Endothelial cell of umbilical vein (primary cell): ENCODE data around the gene GDA. TPM values are rescaled to one million over a fixed set of nuclear protein-coding genes. Genes with fewer than 3 reads are reported as not detected.

ENCODE experiments used
- BruUV-seq: library from RNA; stranded (reverse); fragments of 400-500 nt; replicated peaks from 2 replicates; lab custom pipeline; 2021; lab: Mats Ljungman, UMichigan
- CTCF ChIA-PET: fragments of 300-600, 350-600 bp; sonication (Branson Sonifier 250); formaldehyde crosslinking; loops from one replicate; lab custom pipeline; 2021; ENCODE audit warnings: antibody characterized with exemption, inconsistent platforms; lab: Charles Lee
- POLR2A ChIA-PET: fragments of 300-600, 350-600 bp; sonication (Branson Sonifier 250); formaldehyde crosslinking; loops from one replicate; lab custom pipeline; 2021; ENCODE audit warnings: antibody characterized with exemption, inconsistent platforms; lab: Charles Lee
- DNase-seq: peaks from one replicate; pipeline ENCODE4 v3.0.0-alpha.2; 2011; ENCODE audit warnings: low read depth, low spot score
- FAIRE-seq: peaks from 2 replicates; lab custom pipeline; 2011; peaks lifted over from hg19 to GRCh38; lab: Jason Lieb, UNC
- H2AFZ ChIP-seq: 2 replicates; pipeline ENCODE4 v1.6.0; 2012; ENCODE audit warnings: low read depth, low read length, control low read depth, inconsistent platforms
- H3K27ac ChIP-seq: 2 replicates; pipeline ENCODE4 v1.5.1; 2011; ENCODE audit warnings: low read depth, mild to moderate bottlenecking, control low read depth, low read length, moderate library complexity; ENCODE audit not compliant: insufficient read depth
- H3K27me3 ChIP-seq, 2 experiments: 2 replicates each; pipeline versions ENCODE4 v1.6.0 to v1.6.1; 2011; ENCODE audit warnings: low read length in 2 of 2, mixed read lengths in 1 of 2; ENCODE audit not compliant: control insufficient read depth in 2 of 2, insufficient read depth in 2 of 2
- H3K36me3 ChIP-seq, 2 experiments: 2 replicates in 1 of 2; 3 replicates in 1 of 2; pipeline ENCODE4 v1.5.1; 2011; ENCODE audit warnings: low read length in 2 of 2, mild to moderate bottlenecking in 1 of 2, moderate library complexity in 1 of 2; ENCODE audit not compliant: control insufficient read depth in 2 of 2, insufficient read depth in 2 of 2; ENCODE audit errors: extremely low read depth in 1 of 2
- H3K4me1 ChIP-seq: 3 replicates; pipeline ENCODE4 v1.5.1; 2011; ENCODE audit warnings: mild to moderate bottlenecking, low read length; ENCODE audit not compliant: control insufficient read depth, insufficient read depth; ENCODE audit errors: extremely low read depth
- H3K4me2 ChIP-seq: 2 replicates; pipeline ENCODE4 v1.6.1; 2011; ENCODE audit warnings: low read length, control low read depth, mixed read lengths; ENCODE audit not compliant: insufficient read depth
- H3K4me3 ChIP-seq, 3 experiments: fragments of 200-600 bp in 1 of 3; sonication (generic), shearing (Covaris generic) in 1 of 3; replicated peaks in 1 of 3; 2 replicates each; pipeline ENCODE4 v1.5.1; 2011 to 2016; ENCODE audit warnings: control low read depth in 3 of 3, low read length in 3 of 3, mild to moderate bottlenecking in 2 of 3, inconsistent platforms in 1 of 3, low read depth in 1 of 3, moderate library complexity in 1 of 3; ENCODE audit not compliant: insufficient read depth in 1 of 3
- H3K79me2 ChIP-seq: 2 replicates; pipeline ENCODE4 v1.6.0; 2012; ENCODE audit warnings: low read length, inconsistent platforms; ENCODE audit not compliant: control insufficient read depth, insufficient read depth
- H3K9ac ChIP-seq: replicated peaks from 2 replicates; pipeline ENCODE3; 2011; ENCODE audit warnings: low read length, control low read depth; ENCODE audit not compliant: insufficient read depth; ENCODE audit errors: extremely low read depth
- H3K9me1 ChIP-seq: replicated peaks from 3 replicates; pipeline ENCODE4 v1.6.0; 2011; ENCODE audit warnings: mild to moderate bottlenecking, low read length; ENCODE audit not compliant: control insufficient read depth, insufficient read depth; ENCODE audit errors: extremely low read depth
- H3K9me3 ChIP-seq: replicated peaks from 2 replicates; pipeline ENCODE4 v1.5.1; 2012; ENCODE audit warnings: low read length, inconsistent platforms; ENCODE audit not compliant: control insufficient read depth, insufficient read depth
- H4K20me1 ChIP-seq: replicated peaks from 2 replicates; pipeline ENCODE3; 2011; ENCODE audit warnings: mild to moderate bottlenecking, low read length; ENCODE audit not compliant: control insufficient read depth, insufficient read depth; ENCODE audit errors: extremely low read depth
- EZH2 ChIP-seq: IDR thresholded peaks from 2 replicates; pipeline ENCODE4 v1.6.1; 2012; ENCODE audit warnings: borderline replicate concordance, low read depth, mild to moderate bottlenecking, moderate library complexity, low read length, inconsistent platforms; ENCODE audit not compliant: severe bottlenecking
- FOS ChIP-seq: IDR thresholded peaks from 2 replicates; pipeline ENCODE4 v1.6.1; 2011; ENCODE audit warnings: mild to moderate bottlenecking, low read length, moderate library complexity, borderline replicate concordance; ENCODE audit not compliant: insufficient read depth
- GATA2 ChIP-seq: IDR thresholded peaks from 2 replicates; pipeline ENCODE4 v1.7.0; 2011; ENCODE audit warnings: low read depth, mild to moderate bottlenecking, moderate library complexity, mixed read lengths, low read length; ENCODE audit not compliant: insufficient read length, insufficient read depth
- JUN ChIP-seq: IDR thresholded peaks from 2 replicates; pipeline ENCODE4 v1.6.1; 2011; ENCODE audit warnings: borderline replicate concordance, low read depth; ENCODE audit not compliant: insufficient read length, insufficient read depth
- MYC ChIP-seq: IDR thresholded peaks from one replicate; pipeline ENCODE4 v1.6.1; 2011; ENCODE audit warnings: mild to moderate bottlenecking, low read depth, low read length
- POLR2A ChIP-seq: IDR thresholded peaks from 2 replicates; pipeline ENCODE4 v1.6.1; 2012; ENCODE audit warnings: low read depth, mild to moderate bottlenecking, control low read depth, low read length
- POLR2AphosphoS5 ChIP-seq: IDR thresholded peaks from 2 replicates; pipeline ENCODE4 v1.6.1; 2012; ENCODE audit warnings: low read depth, mild to moderate bottlenecking, control low read depth, low read length, moderate library complexity; ENCODE audit not compliant: insufficient read depth
- dilution Hi-C: fragments of 300-500 bp; cut with MboI; formaldehyde crosslinking; loops from one replicate; pipeline ENCODE4 v1.15.0; 2019; ENCODE audit warnings: low sequenced_read_pairs; ENCODE audit not compliant: extremely low pct_ligation_motif_present
- intact Hi-C: fragments of 100-400 bp; cut with micrococcal nuclease; formaldehyde crosslinking; loops from one replicate; pipeline ENCODE4 v1.10.0; 2022
- polyA plus RNA-seq, 4 experiments: library from polyadenylated mRNA; depleted of rRNA in 3 of 4; stranded (reverse) in 3 of 4; unstranded in 1 of 4; fragments of >200 nt; gene quantifications; 2 replicates each; pipeline versions ENCODE4 v1.2.1 to v1.2.3, GENCODE V29; 2011 to 2012; ENCODE audit warnings: missing spikeins in 1 of 4
- total RNA-seq: library from RNA; stranded (reverse); gene quantifications from 2 replicates; pipeline ENCODE4 v1.2.3, GENCODE V29; 2021
- TF ChIP-seq, protein P1 (sequence below): IDR thresholded peaks from 2 replicates; pipeline ENCODE4 v1.6.1; 2011; ENCODE audit not compliant: insufficient read depth, insufficient read length
- TF ChIP-seq, protein P2 (sequence below), 2 donors: IDR thresholded peaks; 1 replicate in 1 of 2; 2 replicates in 1 of 2; pipeline ENCODE4 v1.5.1; 2011; ENCODE audit warnings: low read length in 2 of 2, mild to moderate bottlenecking in 2 of 2, moderate library complexity in 2 of 2, control low read depth in 1 of 2, inconsistent platforms in 1 of 2, low read depth in 1 of 2; ENCODE audit not compliant: insufficient read depth in 1 of 2; ENCODE audit errors: extremely low read depth in 1 of 2

The GDA gene
- total and polyA plus RNA-seq, 2 donors (not counting 3 experiments of a cell fraction or from before 2014, with no cell fraction given) = not detected

DNA sequence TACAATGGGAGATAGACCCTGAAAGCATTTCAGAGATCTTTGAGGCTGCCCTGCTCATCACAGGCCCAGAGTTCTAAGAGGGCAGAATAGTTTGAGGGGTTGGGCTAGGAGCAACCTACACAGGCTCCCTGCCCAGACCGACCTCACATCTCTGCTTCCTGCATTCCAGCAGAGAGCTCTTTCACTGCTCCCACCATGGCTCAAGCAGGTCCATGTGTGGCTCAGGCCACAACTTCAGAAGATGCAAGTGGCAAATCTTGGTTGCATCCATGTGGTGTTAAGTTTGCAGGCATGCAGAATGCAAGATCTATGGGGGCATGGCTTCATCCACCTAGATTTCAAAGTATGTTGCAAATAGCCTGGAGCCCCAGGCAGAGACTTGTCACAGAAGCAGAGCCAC is 39.0 kb downstream of the GDA start:
- no peaks in the 10 kb centered on the region for H3K79me2 ChIP-seq
- H3K4me3 ChIP-seq = no peak overlapping the region
- ChIA-PET POLR2A (no interaction called here), CTCF (interaction anchor here (0.6 kb wide), 2 partner anchors 12 to 16 kb away, joined by 3 to 4 read pairs; no protein-coding TSS in a partner anchor)
- TF ChIP-seq, protein P1, sequence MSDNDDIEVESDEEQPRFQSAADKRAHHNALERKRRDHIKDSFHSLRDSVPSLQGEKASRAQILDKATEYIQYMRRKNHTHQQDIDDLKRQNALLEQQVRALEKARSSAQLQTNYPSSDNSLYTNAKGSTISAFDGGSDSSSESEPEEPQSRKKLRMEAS = no peak
- no peak for TF ChIP-seq POLR2AphosphoS5
- no peak for TF ChIP-seq FOS
- TF ChIP-seq POLR2A = no peak
- no peak for TF ChIP-seq JUN
- no peak for TF ChIP-seq MYC
- TF ChIP-seq GATA2 = no peak
- no peak for TF ChIP-seq EZH2
- TF ChIP-seq, protein P2, sequence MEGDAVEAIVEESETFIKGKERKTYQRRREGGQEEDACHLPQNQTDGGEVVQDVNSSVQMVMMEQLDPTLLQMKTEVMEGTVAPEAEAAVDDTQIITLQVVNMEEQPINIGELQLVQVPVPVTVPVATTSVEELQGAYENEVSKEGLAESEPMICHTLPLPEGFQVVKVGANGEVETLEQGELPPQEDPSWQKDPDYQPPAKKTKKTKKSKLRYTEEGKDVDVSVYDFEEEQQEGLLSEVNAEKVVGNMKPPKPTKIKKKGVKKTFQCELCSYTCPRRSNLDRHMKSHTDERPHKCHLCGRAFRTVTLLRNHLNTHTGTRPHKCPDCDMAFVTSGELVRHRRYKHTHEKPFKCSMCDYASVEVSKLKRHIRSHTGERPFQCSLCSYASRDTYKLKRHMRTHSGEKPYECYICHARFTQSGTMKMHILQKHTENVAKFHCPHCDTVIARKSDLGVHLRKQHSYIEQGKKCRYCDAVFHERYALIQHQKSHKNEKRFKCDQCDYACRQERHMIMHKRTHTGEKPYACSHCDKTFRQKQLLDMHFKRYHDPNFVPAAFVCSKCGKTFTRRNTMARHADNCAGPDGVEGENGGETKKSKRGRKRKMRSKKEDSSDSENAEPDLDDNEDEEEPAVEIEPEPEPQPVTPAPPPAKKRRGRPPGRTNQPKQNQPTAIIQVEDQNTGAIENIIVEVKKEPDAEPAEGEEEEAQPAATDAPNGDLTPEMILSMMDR (IDR thresholded peaks at IDR 0.05; ENCODE audit: extremely low read depth in 1 of 2, insufficient read depth in 1 of 2, low read depth in 1 of 2, low read length in 2 of 2) = no peak
- no peaks in the 10 kb centered on the region for H3K9me3 ChIP-seq
- BruUV-seq = no TSS peak
- no peaks in the 10 kb centered on the region for H3K4me1 ChIP-seq
- intact Hi-C loops = no loop called here
- no peak overlapping the region for H3K27ac ChIP-seq
- H3K9ac ChIP-seq = no peak overlapping the region
- dilution Hi-C loops = no loop called here
- no peak overlapping the region for H3K4me2 ChIP-seq
- H3K9me1 ChIP-seq = no peaks in the 10 kb centered on the region
- no peak for FAIRE-seq
- no peaks in the 10 kb centered on the region for H3K36me3 ChIP-seq
- no peak for DNase-seq
- no peak overlapping the region for H2AFZ ChIP-seq
- H4K20me1 ChIP-seq = no peaks in the 10 kb centered on the region
- H3K27me3 ChIP-seq = no peaks in the 10 kb centered on the region
